ENCODE measurements around the gene ACER2. TPM values are rescaled to one million over a fixed set of nuclear protein-coding genes. Genes with fewer than 3 reads are reported as not detected.

The ACER2 gene
- total RNA-seq, 2 donors from 2014 or later, result 2.3 to 2.4 TPM

DNA sequence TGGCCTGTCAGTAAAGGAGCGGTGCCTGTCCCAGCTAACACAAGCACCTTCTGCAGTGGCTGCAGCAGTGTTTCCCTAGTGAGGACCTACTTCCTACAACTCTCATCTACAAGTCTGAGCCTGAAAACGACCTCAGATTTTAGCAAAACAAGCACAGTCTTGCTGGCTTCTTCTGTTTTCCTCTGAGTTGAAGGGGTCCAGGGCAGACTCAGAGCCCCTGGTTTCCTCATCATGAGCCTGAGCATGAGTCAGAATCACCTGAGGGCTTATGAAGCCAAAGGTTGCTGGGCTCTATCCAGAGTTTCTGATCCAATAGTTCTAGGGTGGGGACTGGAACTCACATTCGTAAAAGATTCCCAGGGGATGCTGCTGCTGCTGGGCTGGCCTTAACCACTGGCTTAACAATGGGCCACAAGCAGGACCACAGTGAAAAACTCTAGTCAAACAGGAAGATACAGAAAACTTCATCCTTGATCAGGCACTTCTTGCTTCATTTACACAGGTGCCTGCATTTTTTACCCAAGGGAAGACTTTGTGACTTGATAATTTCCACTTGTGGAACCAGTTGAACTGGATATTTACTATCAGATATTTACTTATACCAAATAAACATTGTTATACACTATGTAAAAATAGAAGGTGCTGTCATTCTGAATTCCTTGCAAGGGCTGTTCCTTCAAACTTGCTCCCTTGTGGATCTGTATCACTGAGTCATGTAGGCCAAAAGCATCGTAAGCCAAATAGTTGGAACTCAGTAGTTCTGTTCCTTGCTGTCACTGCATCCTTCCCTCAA, 4.3 kb upstream of the ACER2 start:
- no peak overlapping the region for H3K4me3 Mint-ChIP-seq
- TF ChIP-seq, protein P1, sequence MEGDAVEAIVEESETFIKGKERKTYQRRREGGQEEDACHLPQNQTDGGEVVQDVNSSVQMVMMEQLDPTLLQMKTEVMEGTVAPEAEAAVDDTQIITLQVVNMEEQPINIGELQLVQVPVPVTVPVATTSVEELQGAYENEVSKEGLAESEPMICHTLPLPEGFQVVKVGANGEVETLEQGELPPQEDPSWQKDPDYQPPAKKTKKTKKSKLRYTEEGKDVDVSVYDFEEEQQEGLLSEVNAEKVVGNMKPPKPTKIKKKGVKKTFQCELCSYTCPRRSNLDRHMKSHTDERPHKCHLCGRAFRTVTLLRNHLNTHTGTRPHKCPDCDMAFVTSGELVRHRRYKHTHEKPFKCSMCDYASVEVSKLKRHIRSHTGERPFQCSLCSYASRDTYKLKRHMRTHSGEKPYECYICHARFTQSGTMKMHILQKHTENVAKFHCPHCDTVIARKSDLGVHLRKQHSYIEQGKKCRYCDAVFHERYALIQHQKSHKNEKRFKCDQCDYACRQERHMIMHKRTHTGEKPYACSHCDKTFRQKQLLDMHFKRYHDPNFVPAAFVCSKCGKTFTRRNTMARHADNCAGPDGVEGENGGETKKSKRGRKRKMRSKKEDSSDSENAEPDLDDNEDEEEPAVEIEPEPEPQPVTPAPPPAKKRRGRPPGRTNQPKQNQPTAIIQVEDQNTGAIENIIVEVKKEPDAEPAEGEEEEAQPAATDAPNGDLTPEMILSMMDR (conservative IDR thresholded peaks at IDR 0.05), result no peak
- Histone ChIP-seq H3K27ac (ENCODE audit: low read depth, low read length) (no peak overlapping the region), H3K27me3 (ENCODE audit: control insufficient read depth, insufficient read depth, low read length, poor library complexity, severe bottlenecking) (peaks cover 10% of the 10 kb centered on the region), H3K4me1 (ENCODE audit: control insufficient read depth, insufficient read depth, low read length) (no peaks in the 10 kb centered on the region), H3K36me3 (ENCODE audit: control insufficient read depth, insufficient read depth, low read length) (no peaks in the 10 kb centered on the region), H3K9me3 (ENCODE audit: control insufficient read depth, low read length) (peaks cover 26% of the 10 kb centered on the region), H3K9ac (ENCODE audit: extremely low read depth, low read length, poor library complexity, severe bottlenecking) (no peak overlapping the region), H3K4me3 (ENCODE audit: low read length) (no peak overlapping the region)
- H3K9me3 Mint-ChIP-seq, result peaks cover 30% of the 10 kb centered on the region
- peaks cover under 1% of the 10 kb centered on the region for H3K4me1 Mint-ChIP-seq
- DNase-seq, result no peak
- no peak overlapping the region for H3K27ac Mint-ChIP-seq
- H3K27me3 Mint-ChIP-seq (ENCODE audit: insufficient read depth), result peaks cover 19% of the 10 kb centered on the region
- H3K36me3 Mint-ChIP-seq (ENCODE audit: low read depth), result no peaks in the 10 kb centered on the region
- WGBS, 2 experiments (ENCODE audit: insufficient coverage in 1 of 2, insufficient read length in 1 of 2), result 82 to 88% methylated on average over 3 to 4 of the region's 4 CpGs

DNA sequence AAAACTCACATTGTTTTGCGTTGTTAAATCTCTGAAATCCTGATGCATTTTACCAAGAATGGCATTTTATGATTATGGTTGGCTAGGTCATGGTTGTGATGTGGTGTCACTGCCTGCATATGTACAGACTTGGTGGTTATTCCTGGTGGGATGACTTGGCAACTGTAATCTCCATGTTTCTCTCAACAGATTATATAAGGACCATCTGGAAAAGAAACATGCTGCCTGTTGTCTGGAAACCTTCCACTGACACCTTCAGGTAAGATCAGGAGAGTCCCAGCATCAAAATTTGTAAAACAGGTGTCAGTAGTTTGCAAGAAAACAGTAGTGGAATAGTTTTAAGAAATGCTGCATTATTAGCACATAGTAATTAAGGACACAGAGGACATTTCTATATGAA, 3.0 kb upstream of the ACER2 start:
- Histone ChIP-seq H3K9ac (ENCODE audit: extremely low read depth, low read length, poor library complexity, severe bottlenecking) (no peak overlapping the region), H3K9me3 (ENCODE audit: control insufficient read depth, low read length) (peaks cover 26% of the 10 kb centered on the region), H3K36me3 (ENCODE audit: control insufficient read depth, insufficient read depth, low read length) (no peaks in the 10 kb centered on the region), H3K27me3 (ENCODE audit: control insufficient read depth, insufficient read depth, low read length, poor library complexity, severe bottlenecking) (peaks cover 15% of the 10 kb centered on the region), H3K4me1 (ENCODE audit: control insufficient read depth, insufficient read depth, low read length) (no peaks in the 10 kb centered on the region), H3K27ac (ENCODE audit: low read depth, low read length) (no peak overlapping the region), H3K4me3 (ENCODE audit: low read length) (no peak overlapping the region)
- Mint-ChIP-seq H3K4me1 (peaks cover 8% of the 10 kb centered on the region), H3K27ac (no peak overlapping the region), H3K4me3 (no peak overlapping the region), H3K36me3 (ENCODE audit: low read depth) (no peaks in the 10 kb centered on the region), H3K27me3 (ENCODE audit: insufficient read depth) (peaks cover 27% of the 10 kb centered on the region), H3K9me3 (peaks cover 30% of the 10 kb centered on the region)
- 92% methylated on average over 1 of the region's 1 CpG; no CpG with 5 or more reads in 1 of the 2 experiments for WGBS, 2 experiments (ENCODE audit: insufficient coverage in 1 of 2, insufficient read length in 1 of 2)
- no peak for DNase-seq
- TF ChIP-seq, protein P1 (conservative IDR thresholded peaks at IDR 0.05), result no peak

DNA sequence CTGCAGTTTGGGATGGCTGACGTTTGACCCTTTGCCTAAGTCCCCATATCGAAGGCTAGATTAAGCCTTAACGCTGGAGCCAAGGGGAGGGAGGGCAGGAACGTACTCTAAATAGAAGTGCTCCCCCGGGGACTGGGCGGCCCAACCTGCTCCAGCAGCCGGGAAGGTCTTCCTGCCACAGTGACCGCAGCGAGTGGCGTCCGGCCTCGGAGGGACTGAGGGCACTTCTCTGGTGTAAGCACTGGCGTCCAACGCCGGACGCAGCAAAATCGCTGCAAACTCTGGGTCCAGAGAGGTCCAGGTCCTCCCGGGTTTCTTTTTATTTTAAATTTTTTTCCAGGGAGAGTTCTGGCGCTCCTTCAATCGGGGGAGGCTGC, 505 bp upstream of the ACER2 start:
- Mint-ChIP-seq H3K4me3 (peak overlapping the region; percentile 80), H3K36me3 (ENCODE audit: low read depth) (no peaks in the 10 kb centered on the region), H3K9me3 (peaks cover 10% of the 10 kb centered on the region), H3K27me3 (ENCODE audit: insufficient read depth) (peaks cover 29% of the 10 kb centered on the region), H3K27ac (no peak overlapping the region), H3K4me1 (peaks cover 8% of the 10 kb centered on the region)
- DNase-seq, result no peak
- Histone ChIP-seq H3K27ac (ENCODE audit: low read depth, low read length) (no peak overlapping the region), H3K36me3 (ENCODE audit: control insufficient read depth, insufficient read depth, low read length) (no peaks in the 10 kb centered on the region), H3K4me3 (ENCODE audit: low read length) (peak overlapping the region; percentile 92), H3K27me3 (ENCODE audit: control insufficient read depth, insufficient read depth, low read length, poor library complexity, severe bottlenecking) (peaks cover 15% of the 10 kb centered on the region), H3K9me3 (ENCODE audit: control insufficient read depth, low read length) (peaks cover 10% of the 10 kb centered on the region), H3K9ac (ENCODE audit: extremely low read depth, low read length, poor library complexity, severe bottlenecking) (no peak overlapping the region), H3K4me1 (ENCODE audit: control insufficient read depth, insufficient read depth, low read length) (no peaks in the 10 kb centered on the region)
- TF ChIP-seq, protein P1 (conservative IDR thresholded peaks at IDR 0.05), result no peak
- WGBS, 2 experiments (ENCODE audit: insufficient coverage in 1 of 2, insufficient read length in 1 of 2), result 46 to 75% methylated on average over 15 to 20 of the region's 20 CpGs
